ENCODE results near the gene DCUN1D2.
"Not testable (repeated sequence)": the region's sequence is repeated elsewhere in the genome, so short reads cannot be mapped to it uniquely, and the experiment has no call there.

DCUN1D2 gene

GRCh38 chr13:113471844-113472243 is 18.7 kb downstream of the DCUN1D2 start:
- Histone ChIP-seq H3K4me3 (replicated peaks; ENCODE audit: insufficient read depth, low read length) (no peak overlapping the region), H3K27me3 (ENCODE audit: insufficient read depth, poor library complexity, severe bottlenecking) (no peaks in the 10 kb centered on the region), H3K27ac (replicated peaks) (no peak overlapping the region)
- TF ChIP-seq POLR2AphosphoS5 (IDR thresholded peaks at IDR 0.05; ENCODE audit: low read depth) (no peak), GABPA (IDR thresholded peaks at IDR 0.05; ENCODE audit: low read depth) (no peak), SPI1 (IDR thresholded peaks at IDR 0.05; ENCODE audit: borderline replicate concordance, low read depth) (no peak)
- TF ChIP-seq, protein P1, sequence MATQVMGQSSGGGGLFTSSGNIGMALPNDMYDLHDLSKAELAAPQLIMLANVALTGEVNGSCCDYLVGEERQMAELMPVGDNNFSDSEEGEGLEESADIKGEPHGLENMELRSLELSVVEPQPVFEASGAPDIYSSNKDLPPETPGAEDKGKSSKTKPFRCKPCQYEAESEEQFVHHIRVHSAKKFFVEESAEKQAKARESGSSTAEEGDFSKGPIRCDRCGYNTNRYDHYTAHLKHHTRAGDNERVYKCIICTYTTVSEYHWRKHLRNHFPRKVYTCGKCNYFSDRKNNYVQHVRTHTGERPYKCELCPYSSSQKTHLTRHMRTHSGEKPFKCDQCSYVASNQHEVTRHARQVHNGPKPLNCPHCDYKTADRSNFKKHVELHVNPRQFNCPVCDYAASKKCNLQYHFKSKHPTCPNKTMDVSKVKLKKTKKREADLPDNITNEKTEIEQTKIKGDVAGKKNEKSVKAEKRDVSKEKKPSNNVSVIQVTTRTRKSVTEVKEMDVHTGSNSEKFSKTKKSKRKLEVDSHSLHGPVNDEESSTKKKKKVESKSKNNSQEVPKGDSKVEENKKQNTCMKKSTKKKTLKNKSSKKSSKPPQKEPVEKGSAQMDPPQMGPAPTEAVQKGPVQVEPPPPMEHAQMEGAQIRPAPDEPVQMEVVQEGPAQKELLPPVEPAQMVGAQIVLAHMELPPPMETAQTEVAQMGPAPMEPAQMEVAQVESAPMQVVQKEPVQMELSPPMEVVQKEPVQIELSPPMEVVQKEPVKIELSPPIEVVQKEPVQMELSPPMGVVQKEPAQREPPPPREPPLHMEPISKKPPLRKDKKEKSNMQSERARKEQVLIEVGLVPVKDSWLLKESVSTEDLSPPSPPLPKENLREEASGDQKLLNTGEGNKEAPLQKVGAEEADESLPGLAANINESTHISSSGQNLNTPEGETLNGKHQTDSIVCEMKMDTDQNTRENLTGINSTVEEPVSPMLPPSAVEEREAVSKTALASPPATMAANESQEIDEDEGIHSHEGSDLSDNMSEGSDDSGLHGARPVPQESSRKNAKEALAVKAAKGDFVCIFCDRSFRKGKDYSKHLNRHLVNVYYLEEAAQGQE (IDR thresholded peaks at IDR 0.05; ENCODE audit: insufficient replicate concordance, low read depth), result no peak
- TF ChIP-seq, protein P2, sequence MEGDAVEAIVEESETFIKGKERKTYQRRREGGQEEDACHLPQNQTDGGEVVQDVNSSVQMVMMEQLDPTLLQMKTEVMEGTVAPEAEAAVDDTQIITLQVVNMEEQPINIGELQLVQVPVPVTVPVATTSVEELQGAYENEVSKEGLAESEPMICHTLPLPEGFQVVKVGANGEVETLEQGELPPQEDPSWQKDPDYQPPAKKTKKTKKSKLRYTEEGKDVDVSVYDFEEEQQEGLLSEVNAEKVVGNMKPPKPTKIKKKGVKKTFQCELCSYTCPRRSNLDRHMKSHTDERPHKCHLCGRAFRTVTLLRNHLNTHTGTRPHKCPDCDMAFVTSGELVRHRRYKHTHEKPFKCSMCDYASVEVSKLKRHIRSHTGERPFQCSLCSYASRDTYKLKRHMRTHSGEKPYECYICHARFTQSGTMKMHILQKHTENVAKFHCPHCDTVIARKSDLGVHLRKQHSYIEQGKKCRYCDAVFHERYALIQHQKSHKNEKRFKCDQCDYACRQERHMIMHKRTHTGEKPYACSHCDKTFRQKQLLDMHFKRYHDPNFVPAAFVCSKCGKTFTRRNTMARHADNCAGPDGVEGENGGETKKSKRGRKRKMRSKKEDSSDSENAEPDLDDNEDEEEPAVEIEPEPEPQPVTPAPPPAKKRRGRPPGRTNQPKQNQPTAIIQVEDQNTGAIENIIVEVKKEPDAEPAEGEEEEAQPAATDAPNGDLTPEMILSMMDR (IDR thresholded peaks at IDR 0.05; ENCODE audit: insufficient read depth, low read length), result no peak
- DNase-seq (ENCODE audit: low read depth in 1 of 2, low spot score in 1 of 2), result no peak

GRCh38 chr13:113470635-113471163 is 19.8 kb downstream of the DCUN1D2 start:
- not testable (repeated sequence) for DNase-seq (ENCODE audit: low read depth in 1 of 2, low spot score in 1 of 2); H3K27me3 ChIP-seq (ENCODE audit: insufficient read depth, poor library complexity, severe bottlenecking); H3K4me3 ChIP-seq (replicated peaks; ENCODE audit: insufficient read depth, low read length); H3K27ac ChIP-seq (replicated peaks)

DNA sequence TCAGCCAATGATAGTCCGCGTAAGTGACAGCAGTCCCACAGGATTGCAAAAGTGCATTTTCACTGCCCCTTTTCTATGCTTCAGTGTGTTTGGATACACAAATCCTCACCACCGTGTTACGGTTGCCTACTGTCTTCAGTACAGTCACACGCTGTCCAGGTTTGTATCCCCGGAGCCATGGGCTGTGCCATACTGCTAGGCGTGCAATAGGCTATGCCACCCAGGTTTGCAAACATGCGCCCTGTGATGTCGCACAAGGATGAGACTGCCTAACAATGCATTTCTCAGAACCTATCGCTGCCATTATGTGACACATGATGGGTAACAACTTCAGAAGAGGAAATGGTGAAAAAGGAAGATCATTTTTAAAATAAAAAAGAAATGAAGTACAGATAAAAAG is 20.4 kb downstream of the DCUN1D2 start:
- Histone ChIP-seq H3K4me3 (replicated peaks; ENCODE audit: insufficient read depth, low read length) (no peak overlapping the region), H3K27me3 (ENCODE audit: insufficient read depth, poor library complexity, severe bottlenecking) (no peaks in the 10 kb centered on the region), H3K27ac (replicated peaks) (no peak overlapping the region)
- TF ChIP-seq SPI1 (IDR thresholded peaks at IDR 0.05; ENCODE audit: borderline replicate concordance, low read depth) (no peak), GABPA (IDR thresholded peaks at IDR 0.05; ENCODE audit: low read depth) (no peak), POLR2AphosphoS5 (IDR thresholded peaks at IDR 0.05; ENCODE audit: low read depth) (no peak)
- TF ChIP-seq, protein P2 (IDR thresholded peaks at IDR 0.05; ENCODE audit: insufficient read depth, low read length), result no peak
- TF ChIP-seq, protein P1 (IDR thresholded peaks at IDR 0.05; ENCODE audit: insufficient replicate concordance, low read depth), result no peak
- DNase-seq (ENCODE audit: low read depth in 1 of 2, low spot score in 1 of 2), result no peak

DNA sequence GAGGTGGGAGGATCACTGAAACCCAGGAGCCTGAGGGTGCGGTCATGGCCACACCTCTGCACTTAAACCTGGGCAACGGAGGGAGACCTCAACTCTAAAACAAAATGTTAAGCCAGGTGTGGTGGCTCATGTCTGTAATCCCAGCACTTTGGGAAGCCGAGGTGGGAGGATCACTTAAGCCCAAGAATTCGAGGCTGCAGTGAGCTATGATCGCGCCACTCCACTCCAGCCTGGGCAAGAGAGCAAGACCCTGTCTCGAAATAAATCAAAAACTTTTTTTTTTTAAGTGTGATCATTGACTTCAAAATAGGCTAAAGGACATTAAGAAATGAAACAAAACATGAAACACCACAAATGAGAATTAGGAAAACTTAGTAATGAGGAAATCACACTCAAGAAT is 20.9 kb downstream of the DCUN1D2 start:
- no peak for DNase-seq (ENCODE audit: low read depth in 1 of 2, low spot score in 1 of 2)
- no peaks in the 10 kb centered on the region for H3K27me3 ChIP-seq (ENCODE audit: insufficient read depth, poor library complexity, severe bottlenecking)
- TF ChIP-seq GABPA (IDR thresholded peaks at IDR 0.05; ENCODE audit: low read depth) (no peak), POLR2AphosphoS5 (IDR thresholded peaks at IDR 0.05; ENCODE audit: low read depth) (no peak), SPI1 (IDR thresholded peaks at IDR 0.05; ENCODE audit: borderline replicate concordance, low read depth) (no peak)
- TF ChIP-seq, protein P1 (IDR thresholded peaks at IDR 0.05; ENCODE audit: insufficient replicate concordance, low read depth), result no peak
- TF ChIP-seq, protein P2 (IDR thresholded peaks at IDR 0.05; ENCODE audit: insufficient read depth, low read length), result no peak
- no peak overlapping the region for H3K27ac ChIP-seq (replicated peaks)
- no peak overlapping the region for H3K4me3 ChIP-seq (replicated peaks; ENCODE audit: insufficient read depth, low read length)

Data from HL-60 (cell line).